Stimulated activated effector memory CD8-positive, alpha-beta T cell treated with anti-CD3 and anti-CD28 coated beads, Interleukin-12 subunit alpha, Interleukin-12 subunit beta, amount 100 ng/mL, for 72 hours (primary cell): ENCODE data around the gene LUZP2.

ENCODE experiments used
- ATAC-seq: fragments of 150-1000 bp; cut with Tn5 transposase; 2 replicates; pipeline ENCODE4 v1.10.0; 2021
- DNase-seq, 2 donors: peaks; one replicate each; pipeline ENCODE4 v3.0.0; 2021 to 2022; ENCODE audit warnings: low spot score in 2 of 2
- H3K27ac Mint-ChIP-seq: one replicate; pipeline ENCODE4 v1.8.0; 2022; ENCODE audit warnings: mild to moderate bottlenecking, mixed read lengths
- H3K36me3 Mint-ChIP-seq: one replicate; pipeline ENCODE4 v1.8.0; 2022; ENCODE audit warnings: mild to moderate bottlenecking, mixed read lengths
- H3K4me1 Mint-ChIP-seq: one replicate; pipeline ENCODE4 v1.8.0; 2022; ENCODE audit warnings: mixed read lengths
- H3K4me3 Mint-ChIP-seq: one replicate; pipeline ENCODE4 v1.8.0; 2022; ENCODE audit warnings: mild to moderate bottlenecking, mixed read lengths
- H3K9me3 Mint-ChIP-seq: one replicate; pipeline ENCODE4 v1.8.0; 2022; ENCODE audit warnings: mixed read lengths

Gene LUZP2

DNA sequence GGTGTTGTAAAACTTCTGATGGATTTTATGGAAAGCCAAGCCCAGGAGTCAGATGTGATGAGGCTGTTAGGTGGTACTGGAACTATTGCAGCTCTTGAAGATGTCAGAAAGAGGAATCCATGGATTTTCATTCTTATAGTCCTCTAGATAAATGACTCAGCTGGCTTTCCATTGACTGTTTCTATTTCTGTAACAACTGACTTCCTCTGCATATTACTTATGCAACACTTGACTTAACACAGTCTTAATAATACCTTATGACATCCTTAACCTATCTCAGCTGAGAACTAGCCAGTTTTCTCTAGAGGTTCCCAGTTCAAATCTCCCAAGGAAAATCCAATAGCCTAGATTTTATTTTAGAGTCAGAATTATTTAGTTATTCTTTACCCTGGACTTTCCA, 263.8 kb downstream of the LUZP2 start:
- Mint-ChIP-seq H3K36me3 (no peaks in the 10 kb centered on the region), H3K27ac (no peak overlapping the region), H3K4me1 (no peaks in the 10 kb centered on the region), H3K9me3 (peaks cover 3% of the 10 kb centered on the region), H3K4me3 (no peak overlapping the region)
- ATAC-seq (no peak), DNase-seq (no peak)

DNA sequence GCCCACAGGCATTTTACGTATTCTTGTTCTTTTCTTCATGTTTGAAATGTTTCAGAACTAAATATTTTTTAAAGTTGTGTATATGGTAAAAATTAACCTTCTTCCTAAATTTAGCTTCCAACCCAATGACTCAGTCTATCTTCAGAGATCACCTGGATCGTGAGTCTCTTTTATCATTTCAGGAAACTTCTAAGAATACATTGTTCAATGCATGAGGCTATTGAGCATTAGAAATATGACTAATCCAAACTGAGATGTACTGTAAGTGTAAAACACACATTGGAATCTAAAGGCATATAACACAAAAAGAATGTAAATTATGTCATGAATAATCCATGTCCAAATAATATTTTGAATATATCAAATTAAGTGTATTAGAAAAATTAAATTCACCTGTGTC, 265.2 kb downstream of the LUZP2 start:
- Mint-ChIP-seq H3K27ac (no peak overlapping the region), H3K4me1 (no peaks in the 10 kb centered on the region), H3K36me3 (no peaks in the 10 kb centered on the region), H3K4me3 (no peak overlapping the region), H3K9me3 (peaks cover under 1% of the 10 kb centered on the region)
- no peak for ATAC-seq
- DNase-seq = no peak

DNA sequence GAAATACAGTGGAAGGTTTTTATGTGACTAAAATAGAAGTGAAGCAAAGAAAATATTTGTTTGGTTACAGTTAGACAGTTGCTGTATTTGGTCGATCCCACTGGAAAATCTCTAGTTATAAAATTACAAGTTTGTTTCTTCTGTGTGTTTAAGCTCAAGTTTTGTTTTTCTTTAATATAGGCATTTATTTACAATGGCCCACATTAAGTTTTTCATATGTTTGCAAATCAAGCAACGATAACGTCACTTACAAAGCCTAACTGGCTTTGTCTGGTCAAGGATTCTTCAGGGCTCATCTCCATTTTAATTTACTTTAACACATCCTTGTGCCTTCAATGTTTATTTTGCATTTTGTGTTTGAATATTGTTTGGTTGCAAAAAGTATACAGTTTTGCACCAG, 270.6 kb downstream of the LUZP2 start:
- ATAC-seq = no peak

DNA sequence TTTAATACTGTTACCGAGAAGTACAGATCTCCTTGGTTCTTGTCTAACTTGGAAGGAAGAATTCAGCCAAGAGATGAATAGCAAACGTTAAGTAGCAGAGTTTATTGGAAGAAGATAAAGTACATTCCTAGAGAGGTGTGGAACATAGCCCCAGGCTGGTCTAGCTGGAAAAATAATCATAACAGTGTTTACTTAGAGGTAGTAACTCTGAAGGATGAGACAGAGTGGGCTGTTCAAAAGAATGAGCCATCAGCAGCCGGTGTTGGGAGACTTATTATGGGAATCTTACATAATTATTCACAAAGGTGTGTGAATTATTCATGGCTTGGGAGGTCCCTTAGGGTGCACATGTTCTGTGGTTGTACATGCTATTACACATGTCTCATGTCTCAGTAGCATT, 276.5 kb downstream of the LUZP2 start:
- ATAC-seq (no peak), DNase-seq (no peak)
- Mint-ChIP-seq H3K27ac (no peak overlapping the region), H3K4me3 (no peak overlapping the region), H3K9me3 (peaks cover 8% of the 10 kb centered on the region), H3K36me3 (no peaks in the 10 kb centered on the region), H3K4me1 (no peaks in the 10 kb centered on the region)

More for the DNA sequence above, 270.6 kb downstream of the LUZP2 start:
- Mint-ChIP-seq H3K9me3 (peaks cover 5% of the 10 kb centered on the region), H3K27ac (no peak overlapping the region), H3K36me3 (no peaks in the 10 kb centered on the region), H3K4me1 (no peaks in the 10 kb centered on the region), H3K4me3 (no peak overlapping the region)
- no peak for DNase-seq

DNA sequence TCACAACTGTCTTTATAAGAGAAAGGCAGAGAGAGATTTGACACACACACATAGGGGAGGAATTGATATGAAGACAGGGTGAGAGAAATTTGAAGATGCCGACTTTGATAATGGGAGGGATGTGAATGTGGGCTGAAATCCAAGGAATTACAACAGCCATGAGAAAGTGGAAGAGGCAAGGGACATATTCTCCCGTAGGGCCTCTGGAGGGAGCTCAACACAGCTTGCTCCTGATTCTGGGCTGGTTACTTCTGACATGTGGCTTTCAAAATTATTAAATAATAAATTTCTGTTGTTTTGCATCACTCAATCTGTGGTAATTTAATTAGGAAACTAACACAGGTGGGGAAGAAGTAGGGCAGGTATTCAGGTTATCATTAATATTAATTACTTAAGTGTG, 282.9 kb downstream of the LUZP2 start:
- no peak for ATAC-seq
- no peak overlapping the region for H3K4me3 Mint-ChIP-seq
- no peak overlapping the region for H3K27ac Mint-ChIP-seq
- H3K9me3 Mint-ChIP-seq = peaks cover 10% of the 10 kb centered on the region
- no peaks in the 10 kb centered on the region for H3K36me3 Mint-ChIP-seq
- H3K4me1 Mint-ChIP-seq = no peaks in the 10 kb centered on the region
- no peak for DNase-seq

DNA sequence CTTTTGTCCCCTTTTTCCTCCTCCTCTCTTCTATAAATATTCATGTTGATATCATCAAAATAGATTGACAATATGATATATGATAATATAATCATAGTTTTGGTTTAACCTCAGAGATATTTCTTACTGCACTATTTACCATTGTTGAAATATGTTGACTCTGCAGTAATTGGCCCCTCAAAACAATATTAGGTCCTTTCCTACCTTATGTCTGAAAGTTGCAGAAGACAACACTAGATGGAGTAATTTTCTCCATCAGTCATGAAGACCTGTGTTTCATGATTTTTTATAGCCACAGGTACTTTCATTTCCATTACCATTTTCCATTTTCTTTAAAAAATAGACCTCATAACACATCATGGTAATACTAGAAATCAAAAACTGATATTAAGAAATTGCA, 284.4 kb downstream of the LUZP2 start:
- Mint-ChIP-seq H3K4me1 (no peaks in the 10 kb centered on the region), H3K36me3 (no peaks in the 10 kb centered on the region), H3K9me3 (peaks cover 10% of the 10 kb centered on the region), H3K4me3 (no peak overlapping the region), H3K27ac (no peak overlapping the region)
- DNase-seq (no peak), ATAC-seq (no peak)

DNA sequence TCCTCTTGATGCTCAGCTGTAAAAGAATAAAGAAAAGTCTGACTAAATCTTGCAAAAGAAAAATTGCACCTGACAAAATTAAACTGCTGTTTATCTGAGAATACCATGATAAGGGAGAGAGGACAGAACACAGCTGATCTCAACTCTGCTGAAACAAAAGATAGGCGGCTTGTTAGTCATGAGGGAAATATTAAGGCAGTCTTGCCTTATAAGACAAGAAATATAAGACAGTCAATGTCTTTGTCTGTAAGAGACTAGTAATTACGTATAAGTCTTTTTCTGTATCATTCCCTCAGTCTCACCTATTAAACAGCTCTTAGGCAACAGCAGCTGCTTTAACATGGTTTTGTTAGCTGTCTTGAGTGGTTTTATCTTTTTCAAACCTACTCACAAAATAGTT, 296.6 kb downstream of the LUZP2 start:
- Mint-ChIP-seq H3K9me3 (peaks cover 15% of the 10 kb centered on the region), H3K4me1 (no peaks in the 10 kb centered on the region), H3K4me3 (no peak overlapping the region), H3K36me3 (no peaks in the 10 kb centered on the region), H3K27ac (no peak overlapping the region)
- ATAC-seq (no peak), DNase-seq (no peak)

DNA sequence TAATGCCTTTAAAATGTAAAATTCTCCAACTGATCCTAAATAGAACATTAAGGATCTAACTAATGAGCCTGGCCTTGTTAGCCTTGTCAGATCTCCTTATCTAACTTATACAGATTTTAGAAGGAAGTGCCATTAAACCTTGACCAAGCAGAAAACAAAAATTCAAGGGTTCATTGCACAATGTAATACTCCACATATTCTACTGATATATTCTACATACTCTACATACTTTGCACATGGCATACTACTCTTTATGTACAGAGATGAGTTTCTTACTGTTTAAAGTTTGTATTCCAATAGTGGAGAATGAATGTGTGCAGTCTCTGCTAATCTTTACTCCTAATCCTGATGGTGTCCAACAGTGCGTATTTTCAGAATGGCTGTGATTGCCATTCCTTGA, 297.2 kb downstream of the LUZP2 start:
- Mint-ChIP-seq H3K27ac (no peak overlapping the region), H3K4me1 (no peaks in the 10 kb centered on the region)

DNA sequence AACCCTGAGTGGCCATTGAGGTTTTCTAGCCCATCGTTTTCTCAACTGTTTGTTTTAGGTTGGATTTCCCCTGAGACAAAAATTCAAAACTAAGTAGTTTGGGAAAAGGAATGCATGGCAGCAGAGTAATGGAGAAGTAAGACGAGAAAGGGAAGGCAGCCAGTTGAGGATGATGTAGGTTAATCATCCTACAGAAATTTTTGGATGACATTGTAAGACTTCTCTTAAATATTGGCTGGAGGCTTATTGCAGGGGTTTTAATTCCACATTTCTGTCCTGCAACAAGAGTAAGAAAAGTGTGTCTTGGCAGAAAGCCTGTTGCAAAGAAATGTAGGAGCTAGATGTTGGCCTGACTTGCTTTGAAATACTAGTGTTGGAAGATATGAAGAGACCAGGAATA, 308.8 kb downstream of the LUZP2 start:
- Mint-ChIP-seq H3K4me3 (no peak overlapping the region), H3K9me3 (peaks cover 6% of the 10 kb centered on the region), H3K4me1 (no peaks in the 10 kb centered on the region), H3K36me3 (no peaks in the 10 kb centered on the region), H3K27ac (no peak overlapping the region)
- ATAC-seq (no peak), DNase-seq (no peak)

More for the DNA sequence above, 297.2 kb downstream of the LUZP2 start:
- DNase-seq (no peak), ATAC-seq (no peak)
- Mint-ChIP-seq H3K4me3 (no peak overlapping the region), H3K9me3 (peaks cover 15% of the 10 kb centered on the region), H3K36me3 (no peaks in the 10 kb centered on the region)

DNA sequence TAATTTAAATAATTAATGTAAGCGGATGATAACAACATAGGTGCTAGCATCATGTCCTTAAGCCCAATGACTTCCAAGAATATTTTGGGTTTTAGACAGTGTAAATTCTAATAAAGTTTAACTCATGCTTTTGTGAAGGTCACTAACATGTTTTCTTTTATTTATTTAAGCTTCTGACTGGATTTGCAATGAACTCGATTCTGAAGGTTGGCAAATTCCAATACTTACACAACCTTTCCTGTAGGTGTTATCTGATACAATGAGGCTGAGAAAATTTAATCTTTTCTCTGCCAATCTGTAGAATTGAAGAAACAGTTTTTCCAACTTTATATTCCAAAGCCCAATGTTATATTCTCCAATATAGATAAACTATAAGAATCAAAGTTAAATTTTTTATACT, 311.3 kb downstream of the LUZP2 start:
- DNase-seq = no peak
- H3K4me1 Mint-ChIP-seq = no peaks in the 10 kb centered on the region
- peaks cover 4% of the 10 kb centered on the region for H3K9me3 Mint-ChIP-seq
- H3K27ac Mint-ChIP-seq = no peak overlapping the region
- no peak for ATAC-seq
- no peaks in the 10 kb centered on the region for H3K36me3 Mint-ChIP-seq
- no peak overlapping the region for H3K4me3 Mint-ChIP-seq

DNA sequence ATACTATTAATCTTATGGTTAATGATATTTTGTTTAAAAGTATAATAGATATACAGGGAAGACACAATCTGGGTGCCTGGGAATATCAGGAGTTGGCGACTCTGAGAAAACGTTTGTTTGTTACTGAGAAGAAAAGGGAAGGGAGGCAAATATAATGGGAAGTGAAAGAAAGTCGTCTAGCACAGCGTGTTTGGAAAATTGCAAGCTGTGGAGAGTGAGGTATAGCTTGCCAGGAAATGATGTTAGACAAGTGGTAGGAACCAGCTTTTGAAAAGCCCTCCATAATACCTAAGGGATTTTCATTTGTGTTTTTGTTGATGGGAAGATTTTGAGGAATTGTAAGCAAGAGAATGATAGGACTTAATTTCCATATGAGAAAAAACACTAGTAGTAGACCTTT, 322.2 kb downstream of the LUZP2 start:
- ATAC-seq = no peak
- no peak overlapping the region for H3K27ac Mint-ChIP-seq
- no peaks in the 10 kb centered on the region for H3K36me3 Mint-ChIP-seq
- no peak for DNase-seq
- no peaks in the 10 kb centered on the region for H3K4me1 Mint-ChIP-seq
- H3K9me3 Mint-ChIP-seq = peaks cover 9% of the 10 kb centered on the region
- no peak overlapping the region for H3K4me3 Mint-ChIP-seq

DNA sequence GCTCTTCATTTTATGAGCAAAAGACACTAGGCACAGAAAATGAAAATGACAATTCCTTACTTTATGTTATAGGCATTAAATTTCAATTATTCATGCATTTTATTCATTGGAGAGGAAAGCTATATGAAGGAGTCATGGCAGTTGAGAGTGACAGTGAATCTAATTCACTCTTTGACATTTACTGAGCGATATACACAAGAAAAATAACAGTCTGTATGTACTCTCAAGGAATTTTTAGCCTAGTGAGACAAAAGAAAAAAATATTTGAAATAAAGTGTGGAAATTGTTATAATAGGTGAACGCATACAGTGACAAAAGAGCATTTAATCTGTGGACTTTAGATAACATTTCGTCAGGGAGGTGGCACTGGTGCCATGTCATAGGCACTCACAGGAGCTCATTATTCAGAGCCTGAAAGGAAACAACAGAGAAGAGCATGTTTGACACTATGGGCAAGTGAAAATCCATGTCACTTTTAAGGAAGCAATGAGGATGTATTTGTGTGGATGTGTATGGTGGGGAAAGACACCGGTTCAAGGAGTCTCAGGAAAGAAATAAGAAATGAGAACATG, 323.1 kb downstream of the LUZP2 start:
- ATAC-seq = no peak
- peaks cover 9% of the 10 kb centered on the region for H3K9me3 Mint-ChIP-seq
- no peak for DNase-seq
- no peak overlapping the region for H3K27ac Mint-ChIP-seq
- no peak overlapping the region for H3K4me3 Mint-ChIP-seq
- H3K4me1 Mint-ChIP-seq = no peaks in the 10 kb centered on the region
- no peaks in the 10 kb centered on the region for H3K36me3 Mint-ChIP-seq

DNA sequence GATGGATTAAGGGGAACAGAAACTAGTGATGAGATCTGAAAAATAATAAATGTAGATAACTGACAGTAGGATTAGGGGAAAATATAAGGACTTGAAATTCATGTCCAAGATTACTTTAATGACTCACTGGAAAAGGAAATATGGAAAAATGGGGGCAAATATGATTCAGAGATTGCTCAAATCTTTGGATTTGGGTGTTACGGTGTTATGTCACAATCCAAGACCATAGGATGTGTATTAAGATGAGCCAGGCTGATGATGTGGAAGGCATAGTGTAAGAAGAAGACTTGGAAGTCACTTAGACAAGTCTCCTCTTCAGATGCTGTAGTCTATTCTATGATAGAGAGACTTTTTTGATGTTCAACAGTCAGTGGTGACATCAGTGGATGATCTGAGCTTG, 323.7 kb downstream of the LUZP2 start:
- H3K27ac Mint-ChIP-seq = no peak overlapping the region
- peaks cover 9% of the 10 kb centered on the region for H3K9me3 Mint-ChIP-seq
- ATAC-seq (no peak), DNase-seq (no peak)
- H3K4me3 Mint-ChIP-seq = no peak overlapping the region
- no peaks in the 10 kb centered on the region for H3K4me1 Mint-ChIP-seq
- no peaks in the 10 kb centered on the region for H3K36me3 Mint-ChIP-seq

DNA sequence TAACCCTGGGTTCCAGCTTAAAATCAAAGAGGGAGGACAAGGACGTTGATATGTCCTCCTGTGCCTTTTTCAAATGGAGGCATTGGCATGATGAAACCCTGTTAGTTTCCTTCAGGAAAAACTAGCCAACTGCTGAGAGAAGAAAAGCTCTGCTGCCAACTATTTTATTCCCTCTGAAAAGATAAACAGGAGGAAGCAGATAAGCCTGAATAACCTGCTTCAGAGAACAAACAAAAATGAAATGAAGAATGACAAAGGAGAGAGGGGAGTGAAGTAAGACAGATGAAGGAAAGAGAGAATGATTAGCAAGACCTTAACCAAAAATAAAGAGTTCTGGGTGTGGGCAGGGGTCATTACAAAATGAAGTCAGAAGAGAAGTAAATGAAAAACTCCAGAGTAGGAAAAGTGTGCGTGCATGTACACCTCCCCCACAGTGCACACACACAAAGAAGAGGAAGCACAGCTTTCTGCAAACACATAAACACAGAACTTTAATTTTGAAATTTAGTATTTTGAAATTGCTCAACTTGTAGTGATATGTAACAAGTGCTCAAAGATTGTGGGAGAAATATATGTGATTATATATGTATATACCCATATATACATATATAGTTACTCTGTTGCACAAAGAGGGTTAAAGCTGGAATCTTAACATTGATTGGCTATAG, 332.2 kb downstream of the LUZP2 start:
- no peak overlapping the region for H3K27ac Mint-ChIP-seq
- H3K9me3 Mint-ChIP-seq = peaks cover 4% of the 10 kb centered on the region
- H3K4me1 Mint-ChIP-seq = no peaks in the 10 kb centered on the region
- H3K36me3 Mint-ChIP-seq = no peaks in the 10 kb centered on the region
- no peak for DNase-seq
- no peak overlapping the region for H3K4me3 Mint-ChIP-seq
- ATAC-seq = no peak

DNA sequence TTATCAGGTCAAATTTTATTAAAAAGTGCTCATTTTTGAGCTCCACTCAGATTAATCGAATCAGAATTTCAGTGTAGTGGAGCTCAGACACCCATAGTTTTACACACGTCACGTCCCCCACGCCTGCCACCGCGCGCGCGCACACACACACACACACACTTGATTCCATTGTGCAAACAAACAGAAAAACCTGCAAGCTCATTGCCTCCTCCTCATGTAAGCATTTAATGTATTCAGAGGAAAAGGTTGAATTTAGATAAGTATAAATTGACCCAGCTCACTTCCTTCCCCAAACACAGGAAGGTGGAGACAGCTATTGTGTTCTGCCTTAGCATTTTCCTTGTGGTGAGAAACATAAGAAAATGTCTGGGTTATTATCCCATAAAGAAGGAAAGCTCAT, 336.7 kb downstream of the LUZP2 start:
- no peak for DNase-seq
- no peaks in the 10 kb centered on the region for H3K36me3 Mint-ChIP-seq
- ATAC-seq = no peak
- peaks cover 7% of the 10 kb centered on the region for H3K9me3 Mint-ChIP-seq
- H3K27ac Mint-ChIP-seq = no peak overlapping the region
- no peaks in the 10 kb centered on the region for H3K4me1 Mint-ChIP-seq
- no peak overlapping the region for H3K4me3 Mint-ChIP-seq

DNA sequence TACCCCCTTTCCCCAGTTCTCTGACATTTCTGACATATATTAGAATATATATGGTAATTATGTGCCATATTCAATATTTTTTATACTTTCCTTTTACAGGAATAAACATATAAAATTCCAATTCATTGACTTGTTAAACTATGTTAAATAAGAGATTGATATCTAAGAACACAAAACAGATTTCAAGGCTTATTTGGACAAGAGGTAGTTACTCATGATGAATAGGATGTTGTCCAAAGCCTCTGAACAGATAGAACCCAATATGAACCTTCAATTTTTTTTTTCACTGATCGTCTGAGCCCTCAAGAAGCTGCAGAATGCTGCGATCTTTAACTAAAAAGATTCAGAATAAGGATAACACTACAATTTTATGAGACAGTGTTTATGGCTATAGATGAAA, 340.3 kb downstream of the LUZP2 start:
- ATAC-seq (no peak), DNase-seq (no peak)
- no peaks in the 10 kb centered on the region for H3K4me1 Mint-ChIP-seq
- H3K36me3 Mint-ChIP-seq = no peaks in the 10 kb centered on the region
- H3K27ac Mint-ChIP-seq = no peak overlapping the region
- peaks cover 3% of the 10 kb centered on the region for H3K9me3 Mint-ChIP-seq
- H3K4me3 Mint-ChIP-seq = no peak overlapping the region

DNA sequence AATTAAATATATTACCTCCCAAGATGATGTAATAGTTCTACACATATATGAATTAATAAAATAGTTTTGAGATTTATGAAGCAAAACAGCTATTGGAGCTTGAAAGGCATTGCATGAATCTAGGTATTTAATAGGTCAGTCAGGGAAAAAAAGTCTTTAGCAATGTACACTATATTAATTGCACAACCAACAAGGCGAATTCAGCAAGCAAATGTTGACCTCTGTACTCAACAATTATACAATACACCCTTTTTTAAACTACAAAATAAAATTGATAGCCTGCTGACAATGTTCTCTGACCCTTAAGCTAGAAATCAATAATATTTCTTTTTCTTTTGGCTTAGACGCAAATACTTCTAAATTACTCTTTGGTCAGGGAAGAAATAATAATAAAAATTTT, 345.5 kb downstream of the LUZP2 start:
- H3K27ac Mint-ChIP-seq = no peak overlapping the region

More for the DNA sequence above, 345.5 kb downstream of the LUZP2 start:
- Mint-ChIP-seq H3K4me1 (no peaks in the 10 kb centered on the region), H3K9me3 (peaks cover 9% of the 10 kb centered on the region), H3K4me3 (no peak overlapping the region), H3K36me3 (no peaks in the 10 kb centered on the region)
- DNase-seq = no peak
- ATAC-seq = no peak
